Measurements from ENCODE around the gene DNAJB1.
"Not testable (repeated sequence)": the region's sequence is repeated elsewhere in the genome, so short reads cannot be mapped to it uniquely, and the experiment has no call there.

DNAJB1 gene

GRCh38 chr19:14553042-14553938 lies 35.1 kb upstream of the DNAJB1 start:
- no peak for DNase-seq (ENCODE audit: low read depth)

GRCh38 chr19:14552006-14552360 lies 33.8 kb upstream of the DNAJB1 start:
- DNase-seq (ENCODE audit: low read depth): not testable (repeated sequence)

- peak; percentile 66 for DNase-seq (ENCODE audit: low read depth)
Measured at GRCh38 chr19:14551134-14552005, 33.2 kb upstream of the DNAJB1 start.

- no peak for DNase-seq (ENCODE audit: low read depth)
Measured at GRCh38 chr19:14550201-14550754, 32.1 kb upstream of the DNAJB1 start.

- no peak for DNase-seq (ENCODE audit: low read depth)
Measured at GRCh38 chr19:14545716-14546082, 27.5 kb upstream of the DNAJB1 start.

GRCh38 chr19:14544977-14545715 lies 26.9 kb upstream of the DNAJB1 start:
- no peak for DNase-seq (ENCODE audit: low read depth)

- DNase-seq (ENCODE audit: low read depth): no peak
Measured at GRCh38 chr19:14544047-14544446, 25.9 kb upstream of the DNAJB1 start.

GRCh38 chr19:14542711-14543328 lies 24.6 kb upstream of the DNAJB1 start:
- DNase-seq (ENCODE audit: low read depth): no peak

GRCh38 chr19:14541979-14542378 lies 23.8 kb upstream of the DNAJB1 start:
- DNase-seq (ENCODE audit: low read depth): not testable (repeated sequence)

GRCh38 chr19:14540741-14541525 lies 22.7 kb upstream of the DNAJB1 start:
- DNase-seq (ENCODE audit: low read depth): no peak

- DNase-seq (ENCODE audit: low read depth): no peak
Measured at GRCh38 chr19:14536926-14537692, 18.9 kb upstream of the DNAJB1 start.

- no peak for DNase-seq (ENCODE audit: low read depth)
Measured at GRCh38 chr19:14533450-14533849, 15.3 kb upstream of the DNAJB1 start.

- no peak for DNase-seq (ENCODE audit: low read depth)
Measured at GRCh38 chr19:14530506-14530905, 12.3 kb upstream of the DNAJB1 start.

GRCh38 chr19:14530005-14530348 lies 11.8 kb upstream of the DNAJB1 start:
- no peak for DNase-seq (ENCODE audit: low read depth)

GRCh38 chr19:14529254-14530004 lies 11.2 kb upstream of the DNAJB1 start, which contains the start of gene TECR:
Gene TECR, plus strand, starts transcription at chr19:14529594. Its CDS starts 103 bp downstream, at chr19:14529697.
- peak; percentile 99 for DNase-seq (ENCODE audit: low read depth)

GRCh38 chr19:14528419-14529253 lies 10.4 kb upstream of the DNAJB1 start:
- DNase-seq (ENCODE audit: low read depth): no peak

- DNase-seq (ENCODE audit: low read depth): no peak
Measured at GRCh38 chr19:14526423-14526822, 8.2 kb upstream of the DNAJB1 start.

GRCh38 chr19:14525729-14526128 lies 7.5 kb upstream of the DNAJB1 start:
- DNase-seq (ENCODE audit: low read depth): no peak
